Panc1 (cell line): ENCODE results near the gene NUP188.

Experiments
- POLR2AphosphoS5 ChIP-seq: IDR thresholded peaks from 2 replicates; pipeline ENCODE4 v1.6.1; 2012; ENCODE audit warnings: mild to moderate bottlenecking, low read depth, low read length, moderate library complexity
- SIN3A ChIP-seq: IDR thresholded peaks from 2 replicates; pipeline ENCODE4 v1.6.1; 2012; ENCODE audit warnings: low read depth, mild to moderate bottlenecking, low read length, moderate library complexity, borderline replicate concordance; ENCODE audit not compliant: insufficient read depth
- TCF7L2 ChIP-seq: IDR thresholded peaks from 2 replicates; pipeline ENCODE4 v1.6.1; 2011; ENCODE audit warnings: mild to moderate bottlenecking, low read depth, low read length, inconsistent platforms
- TF ChIP-seq, protein P1 (sequence below): fragments of 450-650 bp; IDR thresholded peaks from 2 replicates; pipeline ENCODE4 v1.5.1; 2017; ENCODE audit warnings: mild to moderate bottlenecking

DNA sequence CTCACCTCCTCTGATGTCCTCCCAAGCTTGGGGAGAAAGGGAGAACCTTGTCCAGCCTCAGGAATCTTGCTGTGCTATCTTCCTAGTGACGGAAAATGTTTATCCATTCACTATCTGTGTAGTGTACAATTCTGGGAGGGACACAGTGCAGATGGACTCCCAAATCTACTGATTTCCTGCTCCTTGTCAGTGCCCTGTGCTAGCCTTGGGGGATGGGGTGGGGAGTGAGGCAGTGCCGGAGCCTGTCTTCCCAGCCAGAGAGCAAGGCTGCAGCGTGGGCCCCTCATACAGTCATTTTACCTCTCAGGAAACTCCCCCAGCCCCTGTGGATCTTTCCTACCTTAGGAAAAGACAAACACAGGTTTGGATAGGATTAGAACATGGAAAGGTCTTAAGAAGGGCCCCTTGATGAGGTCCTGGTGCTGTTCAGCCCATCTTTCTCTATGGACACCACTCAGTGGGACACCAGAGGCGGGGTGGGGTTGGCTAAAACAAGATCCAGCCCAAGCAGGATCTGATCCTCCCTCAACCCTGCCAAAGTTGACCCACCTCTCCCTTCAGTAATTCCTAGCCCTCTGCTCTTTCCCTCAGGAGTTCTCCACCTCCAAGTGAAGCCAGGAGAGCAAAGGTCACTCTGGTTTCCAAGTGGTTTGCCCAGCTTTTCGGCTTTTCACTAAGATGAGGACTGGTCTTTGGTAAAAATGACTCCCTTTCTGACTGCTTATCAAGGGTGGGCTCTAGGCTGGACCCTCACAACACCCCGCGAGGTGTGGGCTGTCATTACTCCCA lies 3.5 kb upstream of the NUP188 start:
- no peak for TF ChIP-seq SIN3A
- TF ChIP-seq, protein P1, sequence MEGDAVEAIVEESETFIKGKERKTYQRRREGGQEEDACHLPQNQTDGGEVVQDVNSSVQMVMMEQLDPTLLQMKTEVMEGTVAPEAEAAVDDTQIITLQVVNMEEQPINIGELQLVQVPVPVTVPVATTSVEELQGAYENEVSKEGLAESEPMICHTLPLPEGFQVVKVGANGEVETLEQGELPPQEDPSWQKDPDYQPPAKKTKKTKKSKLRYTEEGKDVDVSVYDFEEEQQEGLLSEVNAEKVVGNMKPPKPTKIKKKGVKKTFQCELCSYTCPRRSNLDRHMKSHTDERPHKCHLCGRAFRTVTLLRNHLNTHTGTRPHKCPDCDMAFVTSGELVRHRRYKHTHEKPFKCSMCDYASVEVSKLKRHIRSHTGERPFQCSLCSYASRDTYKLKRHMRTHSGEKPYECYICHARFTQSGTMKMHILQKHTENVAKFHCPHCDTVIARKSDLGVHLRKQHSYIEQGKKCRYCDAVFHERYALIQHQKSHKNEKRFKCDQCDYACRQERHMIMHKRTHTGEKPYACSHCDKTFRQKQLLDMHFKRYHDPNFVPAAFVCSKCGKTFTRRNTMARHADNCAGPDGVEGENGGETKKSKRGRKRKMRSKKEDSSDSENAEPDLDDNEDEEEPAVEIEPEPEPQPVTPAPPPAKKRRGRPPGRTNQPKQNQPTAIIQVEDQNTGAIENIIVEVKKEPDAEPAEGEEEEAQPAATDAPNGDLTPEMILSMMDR: no peak
- no peak for TF ChIP-seq TCF7L2
- no peak for TF ChIP-seq POLR2AphosphoS5
